Esophagus squamous epithelium (tissue), 4 donors: ENCODE data around the gene DYRK1A.

Source experiments
- CTCF ChIP-seq, 6 experiments: fragments of 450-650 bp in 4 of 6; fragments of 200-600 bp in 2 of 6; sonication (generic) in 2 of 6; IDR thresholded peaks; one replicate each; pipeline ENCODE4 v1.5.1; 2016 to 2019; ENCODE audit warnings: antibody characterized with exemption in 6 of 6, mild to moderate bottlenecking in 4 of 6, moderate library complexity in 4 of 6
- POLR2A ChIP-seq, 4 donors: fragments of 450-650 bp; IDR thresholded peaks; one replicate each; pipeline ENCODE4 v1.6.1; 2017; ENCODE audit warnings: antibody characterized with exemption in 4 of 4, mild to moderate bottlenecking in 4 of 4, moderate library complexity in 3 of 4

GRCh38 chr21:37568415-37568814, 201.8 kb downstream of the DYRK1A start:
- no peak for TF ChIP-seq POLR2A (IDR thresholded peaks at IDR 0.05)
- no peak for TF ChIP-seq CTCF (IDR thresholded peaks at IDR 0.05)
